ENCODE measurements around the gene CD2AP. TPM values are rescaled to one million over a fixed set of nuclear protein-coding genes. Genes with fewer than 3 reads are reported as not detected.

The CD2AP gene
- total and polyA plus RNA-seq, 9 of the 15 experiments (the other 6 are each of a cell fraction or from before 2014, with no cell fraction given) = 9.4 to 69.7 (median 38.7) TPM

GRCh38 chr6:47437592-47437991 lies 40.0 kb upstream of the CD2AP start (continued):
- TF ChIP-seq E4F1 (CRISPR knock-in tag; IDR thresholded peaks at IDR 0.05; ENCODE audit: borderline replicate concordance) (no peak), BRF2 (IDR thresholded peaks at IDR 0.05; ENCODE audit: borderline replicate concordance, insufficient read depth, insufficient read length) (no peak), HMGXB4 (CRISPR knock-in tag; IDR thresholded peaks at IDR 0.05) (no peak), THRB (CRISPR knock-in tag; conservative IDR thresholded peaks at IDR 0.05) (no peak), MEIS2 (IDR thresholded peaks at IDR 0.05; ENCODE audit: partially characterized antibody) (peak; percentile 73), THAP7 (CRISPR knock-in tag; IDR thresholded peaks at IDR 0.05) (no peak), ZNF699 (CRISPR knock-in tag; IDR thresholded peaks at IDR 0.05; ENCODE audit: insufficient replicate concordance) (no peak), ZNF780A (CRISPR knock-in tag; IDR thresholded peaks at IDR 0.05) (no peak), MTA1 (IDR thresholded peaks at IDR 0.05; ENCODE audit: borderline replicate concordance) (no peak), KAT8 (IDR thresholded peaks at IDR 0.05; ENCODE audit: low read depth) (no peak), MAFK (IDR thresholded peaks at IDR 0.05; ENCODE audit: low read length) (no peak), ELF4 (CRISPR knock-in tag; IDR thresholded peaks at IDR 0.05) (no peak), SAFB2 (IDR thresholded peaks at IDR 0.05; ENCODE audit: borderline replicate concordance, low read depth, low read length, severe bottlenecking) (no peak), ZNF512 (tag; IDR thresholded peaks at IDR 0.05) (no peak), ZFP1 (CRISPR knock-in tag; IDR thresholded peaks at IDR 0.05) (no peak), MTA2 (IDR thresholded peaks at IDR 0.05; ENCODE audit: low read depth) (no peak), E2F8 (IDR thresholded peaks at IDR 0.05; ENCODE audit: low read depth, partially characterized antibody) (no peak)
